SKM-1 treated with dmso at 0.1 percent for 144 hours (cell line): ENCODE measurements around the gene FAM83E.
"Not testable (repeated sequence)": the region's sequence is repeated elsewhere in the genome, so short reads cannot be mapped to it uniquely, and the experiment has no call there.

Experiments
- DNase-seq: peaks from one replicate; lab custom pipeline; 2025; ENCODE audit not compliant: unreplicated experiment; lab: John Stamatoyannopoulos, UW

Gene FAM83E

DNA sequence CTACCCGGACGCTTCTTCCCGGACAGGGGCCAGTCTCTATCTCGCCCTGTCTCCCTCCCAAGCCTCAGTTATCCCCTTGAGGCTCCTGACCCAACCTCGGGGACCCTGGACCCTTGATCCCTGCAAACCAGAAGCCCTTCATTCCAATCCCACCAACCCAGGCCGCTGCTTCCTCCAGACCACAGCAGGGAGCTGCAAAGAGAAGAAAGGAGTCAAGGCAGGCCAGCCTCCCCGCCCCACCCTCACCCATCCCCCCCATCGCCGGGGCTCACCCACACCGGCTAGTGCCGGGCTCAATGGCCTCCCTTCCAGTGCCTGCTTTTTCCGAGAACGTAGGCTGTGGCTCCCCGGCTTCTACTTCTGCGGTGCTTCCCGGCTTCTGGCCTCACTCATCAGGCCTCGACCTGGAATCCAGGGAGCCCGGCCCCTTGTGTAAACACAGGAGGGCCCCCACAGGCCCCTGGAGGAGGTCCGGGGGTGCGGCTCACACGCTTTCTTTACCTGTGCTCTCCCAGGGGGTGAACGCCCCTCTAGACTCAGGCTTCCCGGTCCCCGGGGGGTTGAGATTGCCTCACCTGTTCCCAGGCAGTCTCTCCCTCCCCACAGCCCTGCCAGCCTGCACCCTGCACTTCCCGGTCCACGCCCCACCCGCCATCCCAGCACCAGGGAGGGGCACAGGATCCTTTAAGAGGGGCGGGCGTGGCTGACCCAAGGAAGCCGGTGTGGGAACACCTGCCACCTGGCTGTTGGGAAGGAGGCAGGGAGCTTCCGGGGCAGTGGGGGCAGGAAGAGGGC lies at the start of gene FAM83E:
Gene FAM83E, minus strand, starts transcription at position 641 of the 795 bp plus-strand sequence. CDS start 1,704 bp downstream, outside the sequence.
- DNase-seq = no peak

DNA sequence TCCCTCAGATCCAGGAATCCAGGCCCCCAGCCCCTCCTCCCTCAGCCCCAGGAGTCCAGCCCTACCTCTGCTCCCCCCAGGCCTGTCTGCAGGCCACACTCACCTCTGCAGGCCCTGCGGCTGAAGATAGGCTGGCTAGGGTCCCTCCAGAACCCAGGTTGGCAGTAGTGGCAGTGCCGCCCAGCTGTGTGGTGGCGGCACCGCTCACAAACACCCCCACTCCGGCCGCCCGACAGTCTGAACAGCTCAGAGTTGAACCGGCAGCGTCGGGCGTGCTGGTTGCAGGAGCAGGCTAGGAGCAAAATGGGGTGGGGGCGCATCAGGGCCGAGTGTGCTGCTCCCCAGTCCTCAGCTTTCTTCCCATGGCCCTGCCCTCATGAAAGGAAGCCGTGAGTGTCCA lies 49.6 kb upstream of the FAM83E start:
- no peak for DNase-seq

DNA sequence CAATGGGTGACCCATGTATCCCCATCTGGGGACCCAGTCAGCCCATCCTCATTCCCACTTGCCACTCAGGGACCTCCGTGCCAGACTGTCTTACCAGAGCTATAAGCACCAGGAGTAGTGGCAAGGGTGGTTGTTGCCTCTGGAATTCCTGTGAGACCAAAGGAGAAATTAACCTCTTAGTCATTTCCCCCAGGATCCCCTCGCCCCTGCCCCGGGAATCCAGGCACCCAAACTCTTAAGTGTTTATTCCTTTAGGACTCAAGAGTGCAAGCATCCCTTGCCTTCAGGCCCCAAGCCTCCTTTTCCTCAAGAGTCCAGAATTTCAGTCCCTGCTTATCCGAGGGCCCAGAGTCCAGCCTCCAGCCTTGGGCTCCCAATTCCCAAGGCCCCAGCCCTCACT lies 48.8 kb upstream of the FAM83E start:
- no peak for DNase-seq

DNA sequence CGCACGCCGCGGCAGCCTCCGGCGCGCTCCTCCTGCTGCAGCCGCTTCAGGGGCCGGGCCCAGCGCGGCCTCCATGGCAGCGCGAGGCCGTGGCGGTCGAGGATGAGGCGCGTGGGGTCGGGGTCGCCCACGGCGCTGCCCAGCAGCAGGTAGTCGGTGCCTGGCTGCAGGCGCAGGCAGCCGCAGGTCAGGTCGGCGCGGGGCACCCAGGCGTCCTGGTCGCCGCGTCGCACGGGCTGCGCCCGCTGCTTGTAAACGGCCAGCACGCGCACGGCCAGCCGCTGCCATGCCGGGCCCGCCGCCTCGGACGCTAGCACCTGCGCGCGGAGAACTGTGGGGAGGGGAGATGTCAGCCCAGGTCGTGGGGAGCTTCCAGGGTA lies 46.8 kb upstream of the FAM83E start:
- DNase-seq = no peak

DNA sequence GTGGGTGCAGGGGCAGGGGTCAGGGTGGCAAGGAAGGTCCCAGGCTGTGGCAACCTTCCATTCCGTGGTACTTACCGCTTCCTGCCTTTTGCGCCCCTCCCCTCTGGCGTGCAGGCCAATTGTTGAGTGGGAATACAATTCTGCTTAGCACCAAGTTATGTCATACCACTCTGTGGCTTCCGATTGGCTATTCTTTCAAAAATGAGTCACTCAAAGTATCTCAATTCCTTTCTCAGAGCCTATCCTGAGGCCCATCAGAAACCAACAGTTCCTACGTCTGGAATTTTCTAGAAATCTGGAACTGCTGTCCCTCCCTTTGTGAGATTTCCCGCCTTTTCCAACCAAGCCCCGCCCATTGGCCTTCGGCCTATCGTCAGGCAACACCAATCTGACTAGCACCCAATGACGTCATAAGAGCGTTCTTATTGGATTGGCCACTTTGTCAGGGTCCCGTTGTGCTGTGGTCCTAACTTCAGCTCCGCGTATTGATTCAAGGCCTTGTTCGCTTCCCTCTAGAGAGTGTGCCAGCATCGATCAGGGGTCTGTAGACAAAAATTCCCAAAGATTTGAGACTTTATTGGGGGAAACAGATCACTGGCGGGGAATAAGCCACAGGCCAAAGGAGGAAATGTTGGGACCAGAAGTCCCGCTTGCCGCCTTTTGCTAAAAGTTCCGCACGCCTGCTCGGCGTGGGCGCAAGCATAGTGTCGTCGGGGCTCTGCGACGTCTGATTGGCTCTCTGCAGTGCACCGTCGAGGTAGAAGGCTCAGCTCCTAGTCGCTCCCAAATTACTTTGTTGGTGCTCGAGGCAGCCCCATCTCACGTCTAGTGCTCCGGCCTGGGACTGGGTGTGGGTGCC lies 46.2 kb upstream of the FAM83E start:
- DNase-seq = peak; percentile 75

DNA sequence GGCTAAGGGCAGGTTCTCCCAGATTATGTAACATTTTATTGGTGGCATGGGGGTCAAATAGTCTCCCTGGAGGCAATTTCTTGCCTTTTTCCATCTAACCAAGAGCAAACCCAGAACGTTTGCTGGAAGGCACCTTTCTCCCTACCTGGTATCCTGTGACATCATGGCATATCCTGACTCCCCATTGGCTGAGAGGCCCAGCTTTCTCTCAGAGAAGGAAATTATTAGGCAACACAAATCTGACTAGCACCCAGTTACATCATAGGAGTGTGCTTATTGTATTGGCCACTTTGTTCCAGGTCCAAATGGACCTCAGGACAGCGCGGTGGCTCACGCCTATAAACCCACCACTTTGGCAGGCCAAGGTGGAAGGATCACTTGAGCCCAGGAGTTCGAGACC lies 44.9 kb upstream of the FAM83E start:
- peak; percentile 66 for DNase-seq

DNA sequence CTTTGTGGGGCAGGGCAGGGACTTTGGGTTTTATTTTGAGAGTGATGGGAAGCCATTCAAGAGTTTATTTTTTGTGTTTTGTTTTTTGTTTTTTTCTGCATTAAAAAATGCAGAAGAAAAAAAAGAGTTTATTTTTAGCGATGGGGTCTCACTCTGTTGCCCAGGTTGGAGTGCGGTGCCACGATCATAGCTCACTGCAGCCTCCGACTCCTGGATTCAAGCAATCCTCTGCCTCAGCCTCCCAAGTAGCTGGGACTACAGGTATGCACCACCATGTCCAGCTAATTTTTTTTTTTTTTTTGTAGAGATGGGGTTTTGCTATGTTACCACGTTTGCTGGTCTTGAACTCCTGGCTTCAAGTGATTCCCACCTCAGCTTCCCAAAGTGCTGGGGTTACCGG lies 43.6 kb upstream of the FAM83E start:
- no peak for DNase-seq

DNA sequence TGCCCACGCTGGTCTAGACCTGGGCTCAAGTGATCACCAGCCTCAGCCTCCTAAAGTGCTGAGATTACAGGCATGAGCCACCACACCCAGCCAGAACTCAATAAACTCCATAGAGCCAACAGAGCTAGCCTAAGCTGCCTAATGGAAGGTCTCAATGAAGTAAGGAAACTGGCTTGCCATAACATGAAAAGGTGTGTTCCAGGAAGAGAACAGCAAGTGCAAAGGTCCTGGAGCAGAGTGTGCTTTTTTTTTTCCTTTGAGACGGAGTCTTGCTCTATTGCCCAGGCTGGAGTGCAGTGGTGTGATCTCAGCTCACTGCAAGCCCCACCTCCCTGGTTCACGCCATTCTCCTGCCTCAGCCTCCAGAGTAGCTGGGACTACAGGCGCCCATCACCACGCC lies 43.0 kb upstream of the FAM83E start:
- not testable (repeated sequence) for DNase-seq

DNA sequence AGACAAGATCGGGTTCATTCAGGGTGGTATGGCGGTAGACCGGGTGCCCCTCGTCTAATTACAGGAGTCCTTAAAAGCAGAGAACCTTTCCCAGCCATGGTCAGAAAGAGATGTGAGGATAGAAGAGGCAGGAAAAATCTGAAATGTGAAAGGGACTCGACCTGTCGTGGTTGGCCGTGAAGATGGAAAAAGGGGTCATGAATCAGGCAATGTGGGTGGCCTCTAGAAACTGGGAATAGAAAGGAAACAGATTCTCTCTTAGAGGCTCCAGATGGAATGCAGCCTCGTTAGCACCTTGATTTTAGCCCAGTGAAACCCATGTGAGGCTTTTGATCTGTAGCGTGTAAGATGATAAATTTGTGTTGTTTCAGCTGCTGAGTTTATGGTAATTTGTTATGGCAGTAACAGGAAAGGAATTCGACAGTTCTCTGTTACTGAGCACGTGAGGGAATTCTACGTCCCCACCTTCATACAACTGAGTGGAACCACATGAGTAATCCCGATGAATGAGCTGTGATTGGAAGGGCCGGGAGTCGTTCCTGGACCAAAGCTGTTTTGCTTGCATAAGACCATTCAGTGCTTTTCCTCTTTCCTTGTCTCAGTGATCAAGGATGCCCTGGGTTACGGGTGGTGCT lies 42.1 kb upstream of the FAM83E start:
- DNase-seq = no peak

DNA sequence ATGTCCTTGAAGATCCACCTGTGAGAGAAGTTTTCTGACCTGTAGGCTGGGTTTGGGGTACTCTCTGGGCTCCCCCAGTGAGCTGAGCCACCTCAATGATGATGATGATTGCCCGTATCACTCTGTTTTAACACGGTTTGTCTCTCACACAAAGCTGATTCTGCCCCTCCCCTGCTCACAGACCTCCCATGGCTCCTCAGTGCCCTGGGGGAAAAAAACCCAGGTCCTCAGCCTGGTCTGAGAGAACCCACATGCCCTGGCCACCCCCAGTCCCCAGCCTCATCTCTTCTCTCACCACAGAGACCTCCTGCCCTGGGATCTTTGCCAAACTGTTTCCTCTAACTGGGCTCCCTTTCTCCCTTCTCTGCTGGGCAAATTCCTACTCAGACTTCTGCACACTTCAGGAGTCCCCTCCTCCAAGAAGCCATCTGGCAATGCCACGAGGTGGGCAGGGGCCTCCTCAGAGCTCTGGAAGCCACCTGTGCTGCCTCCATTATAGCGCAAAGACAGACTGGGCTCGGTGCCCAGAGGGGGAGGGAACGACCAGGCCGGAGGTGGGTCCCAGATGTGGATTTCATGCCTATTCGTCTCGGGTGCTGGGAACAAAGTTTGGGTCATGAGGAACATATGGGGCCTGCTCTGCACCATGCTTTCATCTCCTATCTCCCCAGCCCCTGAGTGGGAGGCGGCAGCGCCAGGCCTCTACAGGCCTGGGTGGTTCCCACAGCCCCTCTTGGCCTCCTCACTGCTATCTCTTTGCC lies 39.6 kb upstream of the FAM83E start:
- DNase-seq = no peak

DNA sequence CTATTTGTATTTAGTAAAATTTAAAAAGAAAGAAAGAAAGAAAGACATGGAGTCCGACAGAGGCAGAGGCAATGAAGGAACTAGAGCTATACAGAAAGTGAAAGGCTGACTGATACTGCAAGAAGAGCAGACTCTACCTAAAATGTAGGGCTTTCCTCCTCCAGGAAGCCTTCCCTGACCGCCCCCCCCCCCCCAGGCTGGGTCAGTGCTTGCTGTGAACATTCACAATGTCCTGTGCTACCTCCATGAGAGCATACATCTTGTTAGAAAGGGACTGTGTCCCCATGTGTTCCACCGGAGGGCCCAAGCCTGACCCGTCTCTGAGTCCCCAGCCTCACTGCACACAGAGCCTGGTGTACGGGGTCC lies 36.8 kb upstream of the FAM83E start:
- DNase-seq = no peak

DNA sequence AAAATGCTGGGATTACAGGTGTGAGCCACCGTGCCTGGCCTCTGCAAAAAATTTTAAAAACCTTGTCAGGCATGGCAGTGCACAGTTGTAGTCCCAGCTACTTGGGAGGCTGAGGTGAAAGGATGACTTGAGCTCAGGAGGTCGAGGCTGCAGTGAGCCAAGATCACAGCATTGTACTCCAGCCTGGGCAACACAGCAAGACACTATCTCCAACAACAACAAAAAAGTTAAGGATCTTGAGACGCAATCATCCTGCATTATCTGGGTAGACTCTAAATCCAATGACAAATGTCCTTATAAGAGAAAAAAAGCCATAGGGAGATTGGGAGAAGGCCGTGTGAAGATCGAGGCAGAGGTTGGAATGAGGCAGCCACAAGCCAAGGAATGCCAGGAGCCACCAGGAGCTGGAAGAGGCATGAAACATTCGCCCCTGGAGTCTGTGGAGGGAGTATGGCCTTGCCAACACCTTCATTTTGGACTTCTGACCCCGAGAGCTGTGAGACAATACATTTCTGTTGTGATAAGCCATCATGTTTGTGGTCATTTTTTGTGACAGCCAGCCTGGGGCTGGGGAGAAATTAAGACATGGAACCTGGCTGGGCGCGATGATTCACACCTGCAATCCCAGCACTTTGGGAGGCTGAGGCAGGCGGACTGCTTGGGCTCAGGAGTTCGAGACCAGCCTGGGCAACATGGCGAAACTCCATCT lies 36.3 kb upstream of the FAM83E start:
- no peak for DNase-seq

DNA sequence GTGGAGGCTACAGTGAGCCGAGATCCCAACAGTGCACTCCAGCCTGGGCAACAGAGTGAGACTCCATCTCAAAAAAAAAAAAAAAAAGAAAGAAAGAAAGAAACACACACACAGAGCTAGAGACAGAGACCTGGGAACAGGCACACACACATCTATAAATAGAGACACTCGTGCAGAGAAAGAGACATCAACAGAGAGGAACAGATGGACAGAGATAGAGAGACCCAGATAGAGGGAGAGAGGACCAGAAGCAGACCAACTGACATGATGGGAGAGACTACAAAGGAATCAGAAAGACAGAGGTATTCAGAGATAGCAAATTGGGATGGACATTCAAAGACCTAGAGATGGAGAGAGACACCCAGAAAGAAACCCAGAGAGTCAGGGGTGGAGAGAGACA lies 33.3 kb upstream of the FAM83E start:
- DNase-seq = no peak

DNA sequence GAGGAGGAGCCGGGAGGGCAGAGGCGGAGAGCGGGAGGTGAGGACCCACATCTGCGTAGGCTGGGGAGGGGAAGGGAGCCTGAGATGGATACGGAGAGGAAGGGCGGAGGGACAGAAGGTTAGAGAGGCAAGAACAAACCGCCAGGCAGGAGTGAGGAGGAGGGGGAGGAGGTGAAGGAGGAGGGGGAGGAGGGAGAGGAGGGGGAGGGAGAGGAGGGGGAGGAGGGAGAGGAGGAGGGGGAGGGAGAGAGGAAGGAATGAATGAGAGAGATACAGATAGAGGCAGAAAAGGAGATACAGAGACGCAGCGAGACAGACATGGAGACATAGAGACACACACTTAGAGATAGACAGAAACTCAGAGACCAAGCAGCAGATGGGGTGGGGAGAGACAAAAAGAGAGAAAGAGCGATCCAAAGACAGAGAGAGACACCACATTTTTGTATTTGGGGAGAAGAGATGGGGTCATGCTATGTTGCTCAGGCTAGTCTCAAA lies 31.9 kb upstream of the FAM83E start:
- DNase-seq = no peak

DNA sequence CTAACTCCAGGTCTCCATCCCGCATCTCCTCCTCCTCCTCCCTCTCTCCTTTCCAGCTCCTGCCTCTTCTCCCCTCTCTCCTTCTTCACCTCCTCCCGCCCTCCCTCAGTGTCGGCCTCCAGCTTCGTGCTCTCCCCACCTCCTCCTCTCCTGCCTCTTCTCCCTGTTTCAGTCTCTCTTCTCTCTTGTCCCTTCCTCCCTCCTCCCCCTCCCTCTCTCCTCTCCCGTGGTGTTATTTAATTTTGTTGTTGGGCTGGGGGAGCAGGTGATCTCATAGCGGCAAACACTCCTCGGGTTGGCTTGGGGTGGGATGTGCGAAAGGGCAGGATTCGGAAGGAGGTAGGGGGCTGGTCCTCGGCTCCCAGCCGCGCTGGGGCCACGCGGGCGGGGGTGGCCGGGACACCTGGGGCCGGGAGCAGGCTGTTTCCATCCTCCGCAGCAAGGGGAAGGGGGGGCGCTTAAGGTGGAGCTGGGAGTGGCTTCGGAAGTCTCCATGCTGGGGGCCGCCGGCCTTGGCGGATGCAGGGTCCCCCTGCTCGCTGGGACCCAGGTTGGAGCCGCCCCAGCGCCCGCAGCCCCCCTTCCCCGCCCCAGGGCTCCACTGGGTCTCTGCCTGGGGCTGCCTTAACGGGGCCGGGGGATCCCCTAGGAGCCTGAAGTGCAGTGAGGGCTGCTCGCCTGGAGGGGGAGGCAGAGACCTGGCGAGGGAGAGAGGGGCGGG lies 31.3 kb upstream of the FAM83E start, which contains the start of gene CA11:
Gene CA11, minus strand, starts transcription at position 187 of the 721 bp plus-strand sequence. CDS start 555 bp downstream, outside the sequence.
- DNase-seq = peak; percentile 67

DNA sequence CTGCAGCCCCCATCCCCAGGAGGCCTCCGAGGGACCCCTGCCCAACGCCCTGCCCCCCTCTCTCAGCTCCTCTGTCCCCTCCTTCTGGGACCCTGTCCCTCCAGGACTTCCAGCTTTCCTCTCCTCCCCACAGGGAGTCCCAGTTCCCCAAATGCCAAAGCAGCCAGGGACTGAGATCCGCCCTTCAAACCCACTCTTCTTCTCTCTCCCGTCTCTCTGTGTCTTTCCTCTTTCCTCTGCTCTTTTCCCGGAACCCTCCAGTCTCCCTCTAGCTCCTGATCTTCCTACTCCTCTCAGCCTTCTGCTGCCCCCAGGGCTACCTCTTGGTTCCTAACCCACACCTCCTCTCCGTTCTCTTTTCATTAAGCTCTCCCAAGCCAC lies 30.7 kb upstream of the FAM83E start:
- no peak for DNase-seq

DNA sequence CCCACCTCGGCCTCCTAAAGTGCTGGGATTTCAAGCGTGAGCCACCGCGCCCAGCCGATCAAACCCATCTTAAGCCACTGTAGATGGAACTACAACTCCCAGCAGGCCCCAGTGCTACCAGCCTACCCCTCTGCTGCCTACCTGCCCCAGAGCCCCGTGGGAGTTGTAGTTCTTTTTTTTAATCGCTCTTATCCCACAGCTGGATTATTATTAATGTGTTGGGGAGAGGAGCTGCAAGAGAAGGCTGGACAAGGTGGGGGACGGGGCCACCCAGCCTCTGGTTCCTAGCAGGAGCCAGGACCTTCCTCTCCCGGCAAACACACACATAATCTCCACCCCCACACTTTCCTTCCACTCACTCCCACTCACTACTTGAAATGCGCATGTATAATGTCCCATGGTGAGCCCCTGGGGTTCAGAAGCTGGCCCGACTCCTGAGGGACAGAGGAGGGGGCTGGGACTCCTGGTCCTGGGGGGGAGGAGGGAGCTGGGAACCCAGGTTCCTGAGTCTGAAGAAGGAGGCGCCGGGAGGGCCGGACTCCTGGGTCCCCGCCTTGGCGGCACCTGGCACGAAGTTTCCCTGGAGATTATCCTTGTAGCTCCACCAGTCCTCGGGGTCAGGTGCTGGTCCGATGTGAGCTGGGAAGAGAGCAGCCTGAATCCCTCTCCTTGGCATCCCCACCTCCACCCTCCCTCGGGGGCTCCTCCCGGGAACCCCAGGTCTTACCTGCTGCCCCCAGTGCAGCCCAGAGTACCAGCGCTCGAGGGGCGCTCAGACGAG lies 30.2 kb upstream of the FAM83E start:
- DNase-seq = no peak

DNA sequence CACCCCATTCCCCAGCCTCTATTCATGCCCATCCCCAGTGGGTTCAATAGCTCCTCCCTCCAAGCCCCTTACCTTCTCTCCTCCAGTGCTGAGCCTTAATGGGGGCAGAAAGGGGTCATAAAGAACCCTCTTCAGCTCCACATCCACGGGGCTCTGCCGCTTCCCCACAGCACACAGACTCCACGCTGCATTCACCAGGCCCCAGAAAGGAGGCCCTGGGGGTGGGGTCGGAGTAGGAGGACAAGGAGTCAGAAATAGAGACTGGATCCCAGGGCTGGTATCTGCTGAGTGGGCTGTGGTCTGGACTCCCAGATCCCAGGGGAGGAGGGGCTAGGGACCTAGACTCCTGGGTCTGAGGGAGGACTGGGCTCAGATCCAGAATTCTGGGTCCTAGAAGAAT lies 29.5 kb upstream of the FAM83E start:
- DNase-seq = no peak

DNA sequence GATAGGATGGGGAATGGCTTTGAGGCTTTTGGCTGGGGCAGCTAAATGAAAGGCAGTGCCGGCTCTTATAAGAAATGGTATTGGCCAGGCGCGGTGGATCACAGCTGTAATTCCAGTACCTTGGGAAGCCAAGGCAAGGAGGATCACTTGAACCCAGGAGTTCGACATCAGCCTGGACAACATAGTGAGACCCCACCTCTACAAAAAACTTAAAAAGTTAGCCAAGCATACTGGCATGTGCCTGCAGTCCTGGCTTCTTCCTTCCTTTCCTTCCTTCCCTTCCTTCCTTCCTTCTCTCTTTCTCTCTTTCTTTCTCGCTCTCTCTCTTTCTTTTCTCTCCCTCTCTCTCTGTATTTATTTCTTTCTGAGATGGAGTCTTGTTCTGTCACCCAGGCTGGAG lies 28.0 kb upstream of the FAM83E start:
- no peak for DNase-seq
